GM12878 (cell line): ENCODE results near the gene HSF5. TPM values are rescaled to one million over a fixed set of nuclear protein-coding genes. Genes with fewer than 3 reads are reported as not detected.

Experiments
- ATAC-seq: fragments of 200-7000 bp; cut with Tn5 transposase; 3 replicates; pipeline ENCODE4 v1.9.1; 2020; ENCODE audit warnings: mild to moderate bottlenecking, moderate library complexity
- BruUV-seq: library from RNA; stranded (reverse); fragments of 400-500 nt; replicated peaks from 2 replicates; lab custom pipeline; 2021; lab: Mats Ljungman, UMichigan
- CTCF ChIA-PET: fragments of 300-600 bp; sonication (Branson Sonifier 250); formaldehyde crosslinking; extraction: SDS; loops from one replicate; lab custom pipeline; 2021; ENCODE audit warnings: inconsistent platforms; lab: Yijun Ruan, JAX
- POLR2A ChIA-PET: fragments of 350-600 bp; formaldehyde crosslinking; extraction: SDS; loops from one replicate; lab custom pipeline; 2021; ENCODE audit warnings: inconsistent platforms; lab: Charles Lee
- RAD21 ChIA-PET: fragments of 300-600 bp; sonication (Branson Sonifier 250); formaldehyde crosslinking; loops from one replicate; lab custom pipeline; 2023; ENCODE audit warnings: antibody characterized with exemption; ENCODE audit not compliant: unreplicated experiment; lab: Charles Lee
- SMC1A ChIA-PET: fragments of 300-600 bp; sonication (Branson Sonifier 250); formaldehyde crosslinking; loops from one replicate; lab custom pipeline; 2023; ENCODE audit not compliant: unreplicated experiment, uncharacterized antibody; lab: Charles Lee
- DNase-seq: peaks from one replicate; pipeline ENCODE4 v3.0.0-alpha.2; 2011; ENCODE audit warnings: low read depth, low spot score
- FAIRE-seq: peaks from 3 replicates; lab custom pipeline; 2011; peaks lifted over from hg19 to GRCh38; lab: Jason Lieb, UNC
- H2AFZ ChIP-seq: 2 replicates; pipeline ENCODE4 v1.6.0; 2011; ENCODE audit warnings: low read depth, low read length, control low read depth; ENCODE audit not compliant: control insufficient read depth
- H3K27ac ChIP-seq: 2 replicates; pipeline ENCODE4 v1.5.1; 2011; ENCODE audit warnings: control low read depth; ENCODE audit not compliant: control insufficient read depth, insufficient read depth
- H3K27me3 ChIP-seq, 2 experiments: replicated peaks in 1 of 2; 2 replicates each; pipeline versions ENCODE4 v1.6.0 to v1.6.1; 2011; ENCODE audit warnings: low read length in 1 of 2; ENCODE audit not compliant: control insufficient read depth in 2 of 2, insufficient read depth in 2 of 2
- H3K36me3 ChIP-seq, 2 experiments: 2 replicates each; pipeline ENCODE4 v1.5.1; 2011; ENCODE audit warnings: low read length in 1 of 2; ENCODE audit not compliant: control insufficient read depth in 2 of 2, insufficient read depth in 2 of 2
- H3K4me1 ChIP-seq: 2 replicates; pipeline ENCODE4 v1.6.1; 2011; ENCODE audit warnings: mild to moderate bottlenecking, low read length, moderate library complexity, mixed read lengths; ENCODE audit not compliant: control insufficient read depth, insufficient read depth
- H3K4me2 ChIP-seq: 2 replicates; pipeline ENCODE4 v1.6.0; 2011; ENCODE audit warnings: control low read depth; ENCODE audit not compliant: control insufficient read depth, insufficient read depth
- H3K4me3 ChIP-seq: fragments of 200-600 bp; sonication (generic); 2 replicates; pipeline ENCODE4 v1.5.1; 2016
- H3K79me2 ChIP-seq: 2 replicates; pipeline ENCODE4 v1.6.0; 2011; ENCODE audit warnings: low read length; ENCODE audit not compliant: control insufficient read depth, insufficient read depth
- H3K9ac ChIP-seq: 2 replicates; pipeline ENCODE4 v1.8.0; 2011; ENCODE audit warnings: low read length, control low read depth, mixed read lengths; ENCODE audit not compliant: control insufficient read depth, insufficient read depth
- H3K9me3 ChIP-seq: replicated peaks from 3 replicates; pipeline ENCODE4 v1.5.1; 2011; ENCODE audit warnings: mild to moderate bottlenecking, low read length; ENCODE audit not compliant: control insufficient read depth, insufficient read depth
- H4K20me1 ChIP-seq: 2 replicates; pipeline ENCODE4 v1.6.0; 2011; ENCODE audit not compliant: control insufficient read depth, insufficient read depth
- BRCA1 ChIP-seq: IDR thresholded peaks from 2 replicates; pipeline ENCODE4 v1.6.1; 2011; ENCODE audit warnings: low read depth, low read length, improper control_type of control experiment
- E4F1 ChIP-seq: fragments of 450-650 bp; IDR thresholded peaks from 2 replicates; pipeline ENCODE4 v1.6.1; 2018; ENCODE audit warnings: borderline replicate concordance, mild to moderate bottlenecking; ENCODE audit not compliant: partially characterized antibody
- HDAC2 ChIP-seq: fragments of 200-600 bp; sonication (generic); IDR thresholded peaks from 2 replicates; pipeline ENCODE4 v1.6.1; 2017
- IKZF2 ChIP-seq, 2 experiments: fragments of 450-650 bp; IDR thresholded peaks; 2 replicates each; pipeline ENCODE4 v1.6.1; 2017; ENCODE audit warnings: mild to moderate bottlenecking in 2 of 2, moderate library complexity in 2 of 2
- JUNB ChIP-seq: IDR thresholded peaks from 2 replicates; pipeline ENCODE4 v1.6.1; 2016; ENCODE audit warnings: antibody characterized with exemption, mild to moderate bottlenecking
- KDM1A ChIP-seq: fragments of 200-600 bp; sonication (generic); IDR thresholded peaks from 2 replicates; pipeline ENCODE4 v1.6.1; 2016; ENCODE audit warnings: borderline replicate concordance
- MLLT1 ChIP-seq: fragments of 450-650 bp; IDR thresholded peaks from 2 replicates; pipeline ENCODE4 v1.6.1; 2016; ENCODE audit warnings: mild to moderate bottlenecking
- RCOR1 ChIP-seq: conservative IDR thresholded peaks from 2 replicates; pipeline ENCODE4 v1.6.1; 2012; ENCODE audit warnings: low read depth, low read length, improper control_type of control experiment
- ZBED1 ChIP-seq: IDR thresholded peaks from 2 replicates; pipeline ENCODE4 v1.6.1; 2016; ENCODE audit warnings: borderline replicate concordance
- ZNF207 ChIP-seq: fragments of 450-650 bp; IDR thresholded peaks from 2 replicates; pipeline ENCODE4 v1.6.1; 2014; ENCODE audit warnings: antibody characterized with exemption, mild to moderate bottlenecking, borderline replicate concordance
- WGBS: methylation state at CpG from one replicate; pipeline ENCODE4 v1.1.6; 2016; ENCODE audit warnings: low lambda C conversion rate; ENCODE audit not compliant: insufficient replicate concordance, insufficient coverage; ENCODE audit errors: missing lambda C conversion rate; 5-methylcytosine and 5-hydroxymethylcytosine counted together
- in situ Hi-C: fragments of 300-500 bp; cut with MboI; formaldehyde crosslinking; loops from 9 replicates; pipeline ENCODE4 v1.14.3; 2018; ENCODE audit warnings: mixed read lengths
- intact Hi-C: fragments of 100-400 bp; cut with micrococcal nuclease; formaldehyde crosslinking; loops from one replicate; pipeline ENCODE4 v1.14.2; 2022; ENCODE audit not compliant: unreplicated experiment
- polyA plus RNA-seq, 11 experiments: library from polyadenylated mRNA; depleted of rRNA in 4 of 11; unstranded in 6 of 11; stranded (reverse) in 5 of 11; fragments of >200 nt; fragmentation: Nextera tagmentation in 4 of 11; fragmentation: Illumina TruSeq in 1 of 11; extraction: Ambion mirVana in 4 of 11; extraction: Trizol in 1 of 11; gene quantifications; 1 replicate in 1 of 11; 2 replicates in 10 of 11; pipeline versions ENCODE4 v1.2.1 to v1.2.3, GENCODE V29; 2011 to 2016; ENCODE audit warnings: inconsistent platforms in 2 of 11, missing spikeins in 2 of 11, low read depth in 1 of 11
- total RNA-seq, 4 experiments: library from RNA; depleted of rRNA in 3 of 4; stranded (reverse); fragments of >200 nt in 3 of 4; fragmentation: Illumina TruSeq in 1 of 4; extraction: Trizol in 1 of 4; gene quantifications; 2 replicates each; pipeline versions ENCODE4 v1.2.1 to v1.2.3, GENCODE V29; 2013 to 2021
- TF ChIP-seq, protein P1 (sequence below): fragments of 450-650 bp; IDR thresholded peaks from 2 replicates; pipeline ENCODE4 v1.6.1; 2016; ENCODE audit warnings: mild to moderate bottlenecking, moderate library complexity, borderline replicate concordance

The HSF5 gene
- total and polyA plus RNA-seq, 10 of the 15 experiments (the other 5 are each of a cell fraction or from before 2014, with no cell fraction given): 0.02 to 0.18 (median 0.06) TPM; not detected in 4

DNA sequence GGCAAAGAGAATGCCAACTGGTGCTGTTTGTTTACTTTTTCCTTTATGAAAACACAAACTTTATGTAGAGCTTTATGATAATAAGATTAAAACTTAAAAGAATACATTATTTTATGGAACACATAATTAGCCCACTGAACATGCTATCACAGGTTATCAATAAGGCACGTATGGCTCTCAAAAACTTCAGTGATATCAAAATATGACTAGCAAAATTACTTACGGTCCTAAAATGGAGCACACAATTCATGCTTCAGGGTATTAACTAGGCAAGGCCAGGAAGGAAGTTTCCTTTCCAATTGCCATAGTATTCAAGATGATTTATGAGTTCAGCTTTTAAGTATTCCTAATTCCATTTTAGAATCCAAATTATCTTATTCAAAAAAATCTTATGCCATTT is 74.5 kb downstream of the HSF5 start (continued):
- no peak for TF ChIP-seq RCOR1
- TF ChIP-seq HDAC2: no peak
- TF ChIP-seq E4F1: no peak
- no peak for TF ChIP-seq KDM1A
- TF ChIP-seq, all 136 proteins: peak for 0

- H3K79me2 ChIP-seq: peaks cover 80% of the 10 kb centered on the region
- intact Hi-C loops: no loop called here
- no TSS peak for BruUV-seq
- H4K20me1 ChIP-seq: no peaks in the 10 kb centered on the region
- H3K27ac ChIP-seq: peak overlapping the region; percentile 56
- POLR2A ChIA-PET: interaction anchor here (0.8 to 8.5 kb wide), 6 partner anchors 13 to 87 kb away, joined by 3 to 373 read pairs (median 5); partner anchors contain the start of gene SUPT4H1
- RAD21 ChIA-PET: interaction anchor here (0.9 to 6.6 kb wide), 7 partner anchors 31 to 742 kb away, joined by 3 to 323 read pairs (median 15); partner anchors contain the start of genes PRR11, SKA2 and SUPT4H1
- H3K9ac ChIP-seq: peak overlapping the region; percentile 18; the same call in 1 of the 2 replicates
- peaks cover 4% of the 10 kb centered on the region; the same call in 1 of the 2 replicates for H3K4me1 ChIP-seq
- DNase-seq (no peak), ATAC-seq (peak; percentile 11), FAIRE-seq (no peak)
- no peak overlapping the region for H2AFZ ChIP-seq
- H3K4me2 ChIP-seq: no peak overlapping the region
- no peaks in the 10 kb centered on the region; a peak in 1 of 4 replicates for H3K27me3 ChIP-seq
- H3K4me3 ChIP-seq: peak overlapping the region; percentile 57
- CTCF ChIA-PET: interaction anchor here (1.0 to 6.1 kb wide), 9 partner anchors 8 to 96 kb away, joined by 3 to 102 read pairs (median 4); partner anchors contain the start of gene SUPT4H1
- 34% methylated on average over 3 of the region's 3 CpGs for WGBS
- in situ Hi-C loops: no loop called here
- TF ChIP-seq IKZF2 (IDR thresholded peaks at IDR 0.05): no peak
- TF ChIP-seq MLLT1: 0 out of 2 replicates have a peak, but pooled peaks have one; percentile 13
- peak; percentile 35; the same call in 1 of the 2 replicates for TF ChIP-seq JUNB
- TF ChIP-seq ZNF207: no peak
- no peak for TF ChIP-seq BRCA1
- TF ChIP-seq, protein P1, sequence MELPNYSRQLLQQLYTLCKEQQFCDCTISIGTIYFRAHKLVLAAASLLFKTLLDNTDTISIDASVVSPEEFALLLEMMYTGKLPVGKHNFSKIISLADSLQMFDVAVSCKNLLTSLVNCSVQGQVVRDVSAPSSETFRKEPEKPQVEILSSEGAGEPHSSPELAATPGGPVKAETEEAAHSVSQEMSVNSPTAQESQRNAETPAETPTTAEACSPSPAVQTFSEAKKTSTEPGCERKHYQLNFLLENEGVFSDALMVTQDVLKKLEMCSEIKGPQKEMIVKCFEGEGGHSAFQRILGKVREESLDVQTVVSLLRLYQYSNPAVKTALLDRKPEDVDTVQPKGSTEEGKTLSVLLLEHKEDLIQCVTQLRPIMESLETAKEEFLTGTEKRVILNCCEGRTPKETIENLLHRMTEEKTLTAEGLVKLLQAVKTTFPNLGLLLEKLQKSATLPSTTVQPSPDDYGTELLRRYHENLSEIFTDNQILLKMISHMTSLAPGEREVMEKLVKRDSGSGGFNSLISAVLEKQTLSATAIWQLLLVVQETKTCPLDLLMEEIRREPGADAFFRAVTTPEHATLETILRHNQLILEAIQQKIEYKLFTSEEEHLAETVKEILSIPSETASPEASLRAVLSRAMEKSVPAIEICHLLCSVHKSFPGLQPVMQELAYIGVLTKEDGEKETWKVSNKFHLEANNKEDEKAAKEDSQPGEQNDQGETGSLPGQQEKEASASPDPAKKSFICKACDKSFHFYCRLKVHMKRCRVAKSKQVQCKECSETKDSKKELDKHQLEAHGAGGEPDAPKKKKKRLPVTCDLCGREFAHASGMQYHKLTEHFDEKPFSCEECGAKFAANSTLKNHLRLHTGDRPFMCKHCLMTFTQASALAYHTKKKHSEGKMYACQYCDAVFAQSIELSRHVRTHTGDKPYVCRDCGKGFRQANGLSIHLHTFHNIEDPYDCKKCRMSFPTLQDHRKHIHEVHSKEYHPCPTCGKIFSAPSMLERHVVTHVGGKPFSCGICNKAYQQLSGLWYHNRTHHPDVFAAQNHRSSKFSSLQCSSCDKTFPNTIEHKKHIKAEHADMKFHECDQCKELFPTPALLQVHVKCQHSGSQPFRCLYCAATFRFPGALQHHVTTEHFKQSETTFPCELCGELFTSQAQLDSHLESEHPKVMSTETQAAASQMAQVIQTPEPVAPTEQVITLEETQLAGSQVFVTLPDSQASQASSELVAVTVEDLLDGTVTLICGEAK: peak; percentile 40; the same call in 1 of the 2 replicates
- TF ChIP-seq ZBED1: no peak
- SMC1A ChIA-PET: interaction anchor here (0.6 to 8.1 kb wide), 13 partner anchors 8 to 577 kb away, joined by 3 to 195 read pairs (median 5); partner anchors contain the start of gene SUPT4H1
- no peaks in the 10 kb centered on the region for H3K9me3 ChIP-seq
- no peaks in the 10 kb centered on the region for H3K36me3 ChIP-seq
Measured at GRCh38 chr17:58412961-58413586, 75.1 kb downstream of the HSF5 start.
